Immature natural killer cell (primary cell): Measurements from ENCODE around the gene NAGLU. TPM values are rescaled to one million over a fixed set of nuclear protein-coding genes. Genes with fewer than 3 reads are reported as not detected.
"Not testable (repeated sequence)": the region's sequence is repeated elsewhere in the genome, so short reads cannot be mapped to it uniquely, and the experiment has no call there.

ENCODE experiments used
- DNase-seq, 3 donors: peaks; one replicate each; pipeline ENCODE4 v3.0.0; 2022; ENCODE audit warnings: mixed read lengths in 1 of 3
- H3K27ac Mint-ChIP-seq, 6 donors: one replicate each; pipeline ENCODE4 v1.8.0; 2020; ENCODE audit warnings: mixed read lengths in 6 of 6, mild to moderate bottlenecking in 5 of 6, inconsistent platforms in 4 of 6, moderate library complexity in 3 of 6
- H3K27me3 Mint-ChIP-seq, 3 donors: one replicate each; pipeline ENCODE4 v1.8.0; 2020 to 2021; ENCODE audit warnings: low read depth in 3 of 3, mild to moderate bottlenecking in 3 of 3, mixed read lengths in 3 of 3, moderate library complexity in 3 of 3, inconsistent platforms in 1 of 3
- H3K36me3 Mint-ChIP-seq, 3 donors: one replicate each; pipeline ENCODE4 v1.8.0; 2020; ENCODE audit warnings: mixed read lengths in 3 of 3, inconsistent platforms in 2 of 3, mild to moderate bottlenecking in 2 of 3
- H3K4me1 Mint-ChIP-seq, 2 donors: one replicate each; pipeline ENCODE4 v1.8.0; 2020; ENCODE audit warnings: inconsistent platforms in 2 of 2, mild to moderate bottlenecking in 2 of 2, mixed read lengths in 2 of 2, moderate library complexity in 1 of 2
- H3K4me3 Mint-ChIP-seq, 5 donors: one replicate each; pipeline ENCODE4 v1.8.0; 2020; ENCODE audit warnings: mild to moderate bottlenecking in 5 of 5, mixed read lengths in 5 of 5, inconsistent platforms in 3 of 5, moderate library complexity in 3 of 5
- H3K9me3 Mint-ChIP-seq, 6 donors: one replicate each; pipeline ENCODE4 v1.8.0; 2020; ENCODE audit warnings: mild to moderate bottlenecking in 6 of 6, mixed read lengths in 6 of 6, inconsistent platforms in 4 of 6, moderate library complexity in 3 of 6
- polyA plus RNA-seq, 3 donors: library from polyadenylated mRNA; unstranded; fragments of 300-500 nt; fragmentation: Illumina TruSeq; gene quantifications; one replicate each; pipeline ENCODE4 v1.2.3, GENCODE V29; 2021

The NAGLU gene
- polyA plus RNA-seq, 3 donors from 2014 or later, result 28.1 to 43.5 (median 33.6) TPM

- DNase-seq, result no peak
- Mint-ChIP-seq H3K4me1 (peaks cover 34 to 37% of the 10 kb centered on the region in 2 donors), H3K27ac (no peak overlapping the region), H3K9me3 (no peaks in the 10 kb centered on the region), H3K4me3 (no peak overlapping the region), H3K27me3 (peaks cover 1 to 11% (median 3%) of the 10 kb centered on the region in 3 donors), H3K36me3 (peaks cover 0 to 3% (median 0%) of the 10 kb centered on the region in 3 donors)
Observed at GRCh38 chr17:42526031-42526444, 10.0 kb upstream of the NAGLU start.

DNA sequence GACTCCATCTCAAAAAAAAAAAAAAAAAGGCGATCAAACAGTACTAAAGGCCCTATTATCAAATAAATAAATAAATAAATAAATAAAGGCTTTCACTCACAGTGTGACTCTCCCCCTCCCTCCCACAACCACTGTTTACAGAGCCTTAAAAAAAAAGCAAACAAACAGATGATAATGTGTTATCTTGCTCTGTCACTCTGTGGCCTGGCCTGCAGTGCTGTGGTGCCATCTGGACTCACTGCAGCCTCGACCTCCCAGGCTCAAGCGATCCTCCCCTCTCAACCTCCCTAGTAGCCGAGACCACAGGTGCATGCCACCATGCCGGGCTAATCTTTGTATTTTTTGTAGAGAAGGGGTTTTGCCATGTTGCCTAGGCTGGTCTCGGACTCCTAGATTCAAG is 8.1 kb upstream of the NAGLU start:
- Mint-ChIP-seq H3K36me3 (no peaks in the 10 kb centered on the region), H3K27ac (no peak overlapping the region), H3K27me3 (peaks cover 0 to 11% (median 10%) of the 10 kb centered on the region in 3 donors), H3K9me3 (no peaks in the 10 kb centered on the region), H3K4me1 (peaks cover 46 to 47% of the 10 kb centered on the region in 2 donors), H3K4me3 (no peak overlapping the region)
- DNase-seq, result no peak

- Mint-ChIP-seq H3K4me3 (peak overlapping the region in 4 of 5 donors; percentile 21 to 89 (median 72)), H3K9me3 (no peaks in the 10 kb centered on the region), H3K27ac (peak overlapping the region in 5 of 6 donors; percentile 16 to 96 (median 77))
Observed at GRCh38 chr17:42529061-42529460, 7.0 kb upstream of the NAGLU start.

DNA sequence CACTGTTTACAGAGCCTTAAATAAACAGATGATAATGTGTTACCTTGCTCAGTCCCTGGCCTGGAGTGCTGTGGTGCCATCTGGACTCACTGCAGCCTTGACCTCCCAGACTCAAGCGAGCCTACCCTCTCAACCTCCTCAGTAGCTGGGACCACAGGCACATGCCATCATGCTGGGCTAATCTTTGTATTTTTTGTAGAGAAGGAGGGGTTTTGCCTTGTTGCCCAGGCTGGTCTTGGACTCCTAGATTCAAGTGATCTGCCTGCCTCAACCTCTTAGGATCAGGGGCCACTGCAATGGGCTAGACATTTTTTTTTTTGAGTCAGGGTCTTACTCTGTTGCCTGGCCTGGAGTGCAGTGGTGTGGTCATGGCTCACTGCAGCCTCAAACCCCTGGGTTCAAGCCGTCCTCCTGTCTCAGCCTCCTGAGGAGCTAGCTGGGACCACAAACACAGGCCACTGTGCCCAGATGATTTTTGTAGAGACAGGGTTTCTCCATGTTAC is 5.0 kb upstream of the NAGLU start:
- no peaks in the 10 kb centered on the region for H3K36me3 Mint-ChIP-seq
- no peak for DNase-seq
- H3K4me1 Mint-ChIP-seq, result peaks cover 56 to 60% of the 10 kb centered on the region in 2 donors
- peaks cover 0 to 13% (median 5%) of the 10 kb centered on the region in 3 donors for H3K27me3 Mint-ChIP-seq
- no peaks in the 10 kb centered on the region for H3K9me3 Mint-ChIP-seq
- peak overlapping the region; percentile 76 to 89 (median 84) for H3K4me3 Mint-ChIP-seq
- H3K27ac Mint-ChIP-seq, result peak overlapping the region; percentile 80 to 90 (median 90)

More at GRCh38 chr17:42529061-42529460, 7.0 kb upstream of the NAGLU start:
- Mint-ChIP-seq H3K4me1 (peaks cover 51 to 54% of the 10 kb centered on the region in 2 donors), H3K36me3 (no peaks in the 10 kb centered on the region), H3K27me3 (peaks cover 0 to 13% (median 10%) of the 10 kb centered on the region in 3 donors)
- no peak for DNase-seq

GRCh38 chr17:42531455-42532354 is 4.3 kb upstream of the NAGLU start:
- DNase-seq, result peak; percentile 65 to 69 (median 67)
- Mint-ChIP-seq H3K27ac (peak overlapping the region; percentile 80 to 90 (median 90)), H3K4me1 (peaks cover 57 to 61% of the 10 kb centered on the region in 2 donors), H3K9me3 (no peaks in the 10 kb centered on the region), H3K36me3 (no peaks in the 10 kb centered on the region), H3K4me3 (peak overlapping the region; percentile 76 to 89 (median 84)), H3K27me3 (peaks cover 0 to 13% (median 2%) of the 10 kb centered on the region in 3 donors)

- Mint-ChIP-seq H3K9me3 (peaks cover 0 to 2% (median 0%) of the 10 kb centered on the region in 6 donors), H3K36me3 (peaks cover 0 to 6% (median 0%) of the 10 kb centered on the region in 3 donors), H3K27me3 (peaks cover 0 to 10% (median 0%) of the 10 kb centered on the region in 3 donors), H3K27ac (peak overlapping the region; percentile 79 to 92 (median 87)), H3K4me3 (peak overlapping the region; percentile 74 to 89 (median 87)), H3K4me1 (peaks cover 45 to 48% of the 10 kb centered on the region in 2 donors)
- DNase-seq, result no peak
Observed at GRCh38 chr17:42535155-42536047, 640 bp upstream of the NAGLU start.

DNA sequence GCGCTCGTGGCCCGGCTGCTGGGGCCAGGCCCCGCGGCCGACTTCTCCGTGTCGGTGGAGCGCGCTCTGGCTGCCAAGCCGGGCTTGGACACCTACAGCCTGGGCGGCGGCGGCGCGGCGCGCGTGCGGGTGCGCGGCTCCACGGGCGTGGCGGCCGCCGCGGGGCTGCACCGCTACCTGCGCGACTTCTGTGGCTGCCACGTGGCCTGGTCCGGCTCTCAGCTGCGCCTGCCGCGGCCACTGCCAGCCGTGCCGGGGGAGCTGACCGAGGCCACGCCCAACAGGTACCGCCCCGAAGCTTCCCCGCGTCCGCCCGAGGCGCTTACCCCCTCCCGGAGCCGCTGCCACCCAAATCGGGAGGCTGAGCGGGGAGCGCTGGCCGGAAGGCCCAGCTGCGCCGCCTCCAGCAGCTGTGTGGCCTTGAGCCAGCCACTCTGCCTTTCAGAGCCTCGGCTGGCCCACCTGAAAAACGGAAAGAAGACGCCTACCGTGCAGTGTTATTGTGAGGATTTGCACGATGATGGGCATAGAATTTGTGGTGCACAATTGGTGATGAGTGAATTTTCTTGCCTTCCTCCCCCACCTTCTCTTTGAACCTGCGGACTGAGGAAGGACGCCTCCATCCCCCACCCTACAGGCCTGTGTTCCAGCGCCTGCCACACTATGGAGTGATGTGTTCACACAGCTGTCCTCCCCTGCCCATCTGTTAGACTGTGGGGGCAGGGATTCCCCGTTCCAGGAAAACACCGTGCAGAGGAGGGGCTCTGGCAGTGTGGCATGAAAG is 523 bp downstream of the NAGLU start:
- H3K27ac Mint-ChIP-seq, result peak overlapping the region; percentile 57 to 86 (median 74)
- H3K9me3 Mint-ChIP-seq, result peaks cover 0 to 2% (median 0%) of the 10 kb centered on the region in 6 donors
- DNase-seq, result peak in 2 of 3 donors; percentile 62 to 65
- H3K4me3 Mint-ChIP-seq, result peak overlapping the region; percentile 77 to 88 (median 84)
- peaks cover 0 to 8% (median 0%) of the 10 kb centered on the region in 3 donors for H3K36me3 Mint-ChIP-seq
- peaks cover 33 to 37% of the 10 kb centered on the region in 2 donors for H3K4me1 Mint-ChIP-seq
- peaks cover 0 to 8% (median 2%) of the 10 kb centered on the region in 3 donors for H3K27me3 Mint-ChIP-seq

DNA sequence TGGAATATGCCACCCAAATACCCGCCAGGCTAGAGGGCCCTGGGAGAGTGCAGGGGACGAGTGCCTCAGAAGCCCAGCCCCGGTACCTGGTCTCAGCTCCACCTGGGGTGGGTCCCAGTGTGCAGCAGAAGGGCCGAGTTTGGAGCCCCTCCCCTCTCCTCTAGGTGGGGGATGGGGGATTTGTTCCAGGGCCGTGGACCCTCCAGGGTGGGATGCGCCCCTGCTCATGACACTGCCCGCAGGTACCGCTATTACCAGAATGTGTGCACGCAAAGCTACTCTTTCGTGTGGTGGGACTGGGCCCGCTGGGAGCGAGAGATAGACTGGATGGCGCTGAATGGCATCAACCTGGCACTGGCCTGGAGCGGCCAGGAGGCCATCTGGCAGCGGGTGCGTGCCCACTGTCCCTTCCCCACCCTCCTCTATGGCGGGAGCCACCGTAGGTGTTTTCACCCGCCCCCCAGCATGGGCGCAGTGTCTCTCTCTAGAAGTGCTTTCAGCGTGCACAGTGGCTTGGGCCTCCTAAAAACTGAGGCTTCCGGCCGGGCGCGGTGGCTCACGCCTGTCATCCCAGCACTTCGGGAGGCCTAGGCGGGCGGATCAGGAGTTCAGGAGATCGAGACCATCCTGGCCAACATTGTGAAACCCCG is 1.2 kb downstream of the NAGLU start:
- H3K27me3 Mint-ChIP-seq, result peaks cover 0 to 5% (median 2%) of the 10 kb centered on the region in 3 donors

DNA sequence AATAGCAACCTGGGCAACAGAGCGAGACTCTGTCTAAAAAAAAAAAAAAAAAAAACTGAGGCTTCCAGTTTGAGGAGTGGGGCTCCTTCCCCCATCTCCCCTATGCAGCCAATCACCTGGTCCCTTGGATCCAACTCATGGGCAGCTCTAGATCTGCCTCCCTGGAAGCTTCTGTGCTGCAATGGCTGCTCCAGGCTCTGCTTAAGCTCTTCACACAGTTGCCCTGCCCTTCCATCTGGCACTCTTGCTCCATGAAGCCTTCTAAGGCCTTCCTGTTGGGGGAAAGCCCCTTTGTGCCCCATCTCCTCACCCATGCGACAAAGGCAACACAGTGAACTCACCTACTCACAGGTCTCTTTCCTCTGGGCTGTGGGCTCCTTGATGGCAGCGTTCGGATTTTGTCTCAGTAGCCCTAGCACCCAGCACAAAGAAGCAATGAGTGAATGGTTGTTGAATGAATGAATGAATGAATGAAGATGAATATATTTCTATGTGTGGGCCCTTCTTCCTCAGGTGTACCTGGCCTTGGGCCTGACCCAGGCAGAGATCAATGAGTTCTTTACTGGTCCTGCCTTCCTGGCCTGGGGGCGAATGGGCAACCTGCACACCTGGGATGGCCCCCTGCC is 1.9 kb downstream of the NAGLU start:
- H3K4me3 Mint-ChIP-seq, result peak overlapping the region; percentile 55 to 88 (median 74)
- H3K9me3 Mint-ChIP-seq, result peaks cover 0 to 2% (median 0%) of the 10 kb centered on the region in 6 donors
- no peak for DNase-seq
- H3K27ac Mint-ChIP-seq, result peak overlapping the region in 5 of 6 donors; percentile 28 to 71 (median 54)
- H3K27me3 Mint-ChIP-seq, result peaks cover 0 to 2% (median 2%) of the 10 kb centered on the region in 3 donors
- peaks cover 0 to 10% (median 0%) of the 10 kb centered on the region in 3 donors for H3K36me3 Mint-ChIP-seq
- H3K4me1 Mint-ChIP-seq, result peaks cover 29 to 30% of the 10 kb centered on the region in 2 donors

More for the DNA sequence above, 1.2 kb downstream of the NAGLU start:
- DNase-seq, result no peak
- H3K9me3 Mint-ChIP-seq, result peaks cover 0 to 2% (median 0%) of the 10 kb centered on the region in 6 donors
- H3K36me3 Mint-ChIP-seq, result peaks cover 0 to 8% (median 0%) of the 10 kb centered on the region in 3 donors
- peak overlapping the region; percentile 77 to 88 (median 84) for H3K4me3 Mint-ChIP-seq
- peak overlapping the region in 5 of 6 donors; percentile 57 to 86 (median 74) for H3K27ac Mint-ChIP-seq
- peaks cover 30% of the 10 kb centered on the region in 2 donors for H3K4me1 Mint-ChIP-seq

GRCh38 chr17:42538482-42538881 is 2.4 kb downstream of the NAGLU start:
- DNase-seq, result no peak
- Mint-ChIP-seq H3K27me3 (peaks cover 0 to 2% (median 2%) of the 10 kb centered on the region in 3 donors), H3K9me3 (peaks cover 0 to 2% (median 0%) of the 10 kb centered on the region in 6 donors), H3K4me3 (peak overlapping the region in 1 of 5 donors; percentile 88), H3K27ac (no peak overlapping the region), H3K4me1 (peaks cover 25% of the 10 kb centered on the region in 2 donors), H3K36me3 (peaks cover 0 to 11% (median 0%) of the 10 kb centered on the region in 3 donors)

- H3K9me3 Mint-ChIP-seq, DNase-seq, H3K4me3 Mint-ChIP-seq, H3K27me3 Mint-ChIP-seq: not testable (repeated sequence)
- H3K27ac Mint-ChIP-seq, result peak overlapping the region in 1 of 6 donors; percentile 29
- H3K4me1 Mint-ChIP-seq, result peaks cover 18% of the 10 kb centered on the region in 2 donors
- peaks cover 0 to 11% (median 0%) of the 10 kb centered on the region in 3 donors for H3K36me3 Mint-ChIP-seq
Observed at GRCh38 chr17:42540558-42540957, 4.5 kb downstream of the NAGLU start.
